Activated T-helper 17 cell treated with anti-CD3 and anti-CD28 coated beads, Interleukin-2, amount 50 U/mL, for 72 hours (primary cell): Measurements from ENCODE around the gene P2RX6. TPM values are rescaled to one million over a fixed set of nuclear protein-coding genes. Genes with fewer than 3 reads are reported as not detected.
"Not testable (repeated sequence)": the region's sequence is repeated elsewhere in the genome, so short reads cannot be mapped to it uniquely, and the experiment has no call there.

Source experiments
- ATAC-seq: fragments of 150-1000 bp; cut with Tn5 transposase; replicated peaks from 2 replicates; pipeline ENCODE4 v1.10.0; 2021; ENCODE audit warnings: mild to moderate bottlenecking, moderate library complexity
- H3K27ac Mint-ChIP-seq: one replicate; pipeline ENCODE4 v1.8.0; 2022; ENCODE audit warnings: mixed read lengths
- H3K27me3 Mint-ChIP-seq: one replicate; pipeline ENCODE4 v1.8.0; 2022; ENCODE audit warnings: mixed read lengths
- H3K36me3 Mint-ChIP-seq: one replicate; pipeline ENCODE4 v1.8.0; 2022; ENCODE audit warnings: low read depth, mild to moderate bottlenecking, mixed read lengths
- H3K4me1 Mint-ChIP-seq: one replicate; pipeline ENCODE4 v1.8.0; 2022; ENCODE audit warnings: mixed read lengths
- H3K4me3 Mint-ChIP-seq: one replicate; pipeline ENCODE4 v1.8.0; 2022; ENCODE audit warnings: mild to moderate bottlenecking, mixed read lengths
- H3K9me3 Mint-ChIP-seq: one replicate; pipeline ENCODE4 v1.8.0; 2022; ENCODE audit warnings: mixed read lengths
- total RNA-seq, 2 donors: library from RNA; stranded (reverse); gene quantifications; one replicate each; pipeline ENCODE4 v1.2.3, GENCODE V29; 2022

The P2RX6 gene
- total RNA-seq, 2 donors from 2014 or later = 0.28 TPM; not detected in 1

DNA sequence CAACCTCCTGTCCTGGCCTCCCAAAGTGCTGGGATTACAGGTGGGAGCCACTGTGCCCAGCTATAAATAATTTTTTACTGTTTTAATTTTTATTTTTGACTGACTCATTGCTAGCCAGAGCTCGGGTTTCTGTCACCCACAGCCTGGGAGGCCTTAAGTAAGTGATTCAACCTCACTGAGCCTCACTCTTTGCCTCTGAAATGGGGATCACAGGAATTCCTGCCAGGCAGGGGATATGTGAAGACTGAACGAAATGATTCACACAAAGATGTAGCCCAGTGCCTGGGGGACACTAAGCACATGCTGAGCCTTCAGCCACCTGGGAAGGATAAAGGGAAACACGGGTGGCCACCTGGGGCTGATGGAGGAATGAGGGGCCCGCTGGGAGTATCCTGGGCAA, 27.0 kb downstream of the P2RX6 start:
- Mint-ChIP-seq H3K27me3 (peaks cover 7% of the 10 kb centered on the region), H3K9me3 (no peaks in the 10 kb centered on the region), H3K4me3 (no peak overlapping the region), H3K4me1 (peaks cover 20% of the 10 kb centered on the region), H3K36me3 (no peaks in the 10 kb centered on the region), H3K27ac (no peak overlapping the region)
- ATAC-seq = no peak

DNA sequence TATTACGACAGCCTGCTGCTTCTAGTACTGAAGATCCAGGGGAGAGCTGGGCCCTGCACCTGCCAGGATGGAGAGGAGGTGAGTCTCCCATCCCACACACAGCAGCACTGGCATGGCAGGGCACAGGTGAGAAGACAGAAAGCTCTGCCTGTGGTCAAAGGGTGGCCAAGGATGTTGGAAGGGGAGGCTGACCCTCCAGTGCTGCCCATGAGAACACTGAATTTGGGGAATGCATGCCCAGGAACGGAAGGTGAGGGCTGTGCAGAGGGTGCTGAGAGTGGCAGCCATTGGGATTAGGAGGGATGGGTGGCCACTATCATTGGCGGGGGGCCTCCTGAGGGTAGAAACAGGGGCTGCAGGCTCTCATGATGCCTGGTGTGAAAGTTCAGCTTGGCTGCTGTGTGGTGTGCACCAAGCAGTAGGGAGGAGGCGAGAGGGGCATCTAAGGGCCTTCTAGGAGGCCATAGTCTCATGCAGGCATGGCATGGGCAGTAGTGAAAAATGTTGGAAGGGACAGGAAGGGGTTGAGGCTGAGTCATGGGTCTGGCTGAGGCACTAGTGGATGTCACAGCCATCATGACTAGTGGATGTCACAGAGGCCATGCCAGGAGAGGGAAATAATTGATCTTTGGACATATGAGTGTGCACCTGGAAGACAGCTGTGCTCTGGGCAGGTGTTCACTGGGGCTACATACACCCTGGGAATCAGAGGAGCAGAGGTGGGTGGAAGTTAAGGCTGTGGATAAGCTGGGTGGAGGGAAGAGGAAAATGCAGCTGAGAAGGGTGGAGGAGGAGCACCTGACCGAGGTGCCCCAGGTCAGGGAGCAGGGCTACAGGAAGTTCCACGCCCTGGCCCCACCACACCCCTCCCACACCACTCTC, 28.3 kb downstream of the P2RX6 start:
- no peak overlapping the region for H3K4me3 Mint-ChIP-seq
- H3K27me3 Mint-ChIP-seq = peaks cover 7% of the 10 kb centered on the region
- H3K36me3 Mint-ChIP-seq = no peaks in the 10 kb centered on the region
- ATAC-seq = no peak
- H3K9me3 Mint-ChIP-seq = no peaks in the 10 kb centered on the region
- H3K4me1 Mint-ChIP-seq = peaks cover 20% of the 10 kb centered on the region
- no peak overlapping the region for H3K27ac Mint-ChIP-seq

DNA sequence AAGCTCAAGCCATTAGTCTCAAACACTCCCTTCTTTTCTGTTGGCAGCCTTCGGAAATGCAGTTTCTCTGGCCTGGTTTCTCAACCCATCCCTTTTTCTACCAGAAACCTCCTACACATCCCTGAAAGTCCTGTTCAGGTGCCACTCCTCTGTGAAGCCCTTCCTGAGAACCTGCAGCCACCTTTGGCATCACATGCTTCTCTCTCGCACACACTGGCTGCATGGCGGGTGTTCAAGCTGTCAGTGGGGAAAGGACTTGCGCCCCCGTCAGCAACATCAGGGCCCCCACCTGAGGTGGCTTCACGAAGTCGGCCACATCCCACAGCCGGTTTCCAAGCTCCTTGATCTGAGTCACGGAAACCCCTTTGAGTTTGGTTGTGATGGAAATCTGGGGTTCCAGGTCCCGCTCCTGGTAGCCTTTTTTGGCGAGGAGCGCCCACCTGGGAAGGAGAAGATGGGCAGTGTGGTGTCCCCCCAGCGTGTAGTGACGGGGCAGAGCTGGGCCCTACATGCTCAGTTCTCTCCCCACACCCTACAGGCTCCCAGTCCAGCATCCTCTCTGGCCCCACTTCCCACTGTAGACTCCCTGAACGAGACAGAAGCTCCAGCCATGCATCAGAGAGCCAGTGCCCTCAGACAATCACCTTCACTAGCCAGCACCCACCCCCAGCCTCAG, 29.0 kb downstream of the P2RX6 start:
- H3K36me3 Mint-ChIP-seq = no peaks in the 10 kb centered on the region
- H3K4me3 Mint-ChIP-seq = peak overlapping the region; percentile 69
- no peak overlapping the region for H3K27ac Mint-ChIP-seq
- no peak for ATAC-seq
- H3K27me3 Mint-ChIP-seq = peaks cover 7% of the 10 kb centered on the region
- peaks cover 20% of the 10 kb centered on the region for H3K4me1 Mint-ChIP-seq
- no peaks in the 10 kb centered on the region for H3K9me3 Mint-ChIP-seq

DNA sequence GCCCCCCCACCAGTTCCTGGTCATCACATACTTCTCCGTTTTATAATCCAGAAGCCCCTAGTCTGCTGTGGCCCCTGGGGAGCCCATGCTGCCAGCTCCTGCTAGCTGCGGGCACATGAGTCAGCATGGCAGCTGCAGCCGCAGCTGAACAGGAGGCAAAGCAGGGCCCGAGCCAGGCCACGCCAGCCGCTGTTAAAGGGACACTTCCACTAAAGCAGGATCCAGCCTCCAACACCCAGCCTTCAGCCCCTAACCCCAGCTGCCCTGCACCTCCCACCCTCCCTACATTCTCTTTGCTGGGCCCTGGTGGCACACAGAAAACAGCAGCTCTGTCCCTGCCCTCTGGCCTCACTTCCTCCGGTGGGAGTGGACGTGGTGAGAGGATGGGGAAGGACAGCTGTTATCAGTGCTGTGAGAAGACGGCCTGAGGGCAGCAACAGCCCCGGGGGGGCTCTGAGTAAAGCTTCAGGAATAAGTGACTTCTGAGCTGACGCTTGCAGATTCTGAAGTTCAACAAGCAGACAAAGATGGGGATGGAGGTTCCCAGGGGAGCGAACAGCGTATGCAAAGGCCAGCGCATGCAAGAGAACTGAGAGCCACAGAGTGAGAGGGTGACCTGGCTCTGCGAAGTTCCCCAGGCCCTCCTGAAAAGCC, 30.1 kb downstream of the P2RX6 start:
- peak; percentile 22 for ATAC-seq
- Mint-ChIP-seq H3K36me3 (no peaks in the 10 kb centered on the region), H3K9me3 (no peaks in the 10 kb centered on the region), H3K27ac (peak overlapping the region; percentile 62), H3K27me3 (peaks cover 3% of the 10 kb centered on the region), H3K4me1 (peaks cover 20% of the 10 kb centered on the region), H3K4me3 (peak overlapping the region; percentile 69)

DNA sequence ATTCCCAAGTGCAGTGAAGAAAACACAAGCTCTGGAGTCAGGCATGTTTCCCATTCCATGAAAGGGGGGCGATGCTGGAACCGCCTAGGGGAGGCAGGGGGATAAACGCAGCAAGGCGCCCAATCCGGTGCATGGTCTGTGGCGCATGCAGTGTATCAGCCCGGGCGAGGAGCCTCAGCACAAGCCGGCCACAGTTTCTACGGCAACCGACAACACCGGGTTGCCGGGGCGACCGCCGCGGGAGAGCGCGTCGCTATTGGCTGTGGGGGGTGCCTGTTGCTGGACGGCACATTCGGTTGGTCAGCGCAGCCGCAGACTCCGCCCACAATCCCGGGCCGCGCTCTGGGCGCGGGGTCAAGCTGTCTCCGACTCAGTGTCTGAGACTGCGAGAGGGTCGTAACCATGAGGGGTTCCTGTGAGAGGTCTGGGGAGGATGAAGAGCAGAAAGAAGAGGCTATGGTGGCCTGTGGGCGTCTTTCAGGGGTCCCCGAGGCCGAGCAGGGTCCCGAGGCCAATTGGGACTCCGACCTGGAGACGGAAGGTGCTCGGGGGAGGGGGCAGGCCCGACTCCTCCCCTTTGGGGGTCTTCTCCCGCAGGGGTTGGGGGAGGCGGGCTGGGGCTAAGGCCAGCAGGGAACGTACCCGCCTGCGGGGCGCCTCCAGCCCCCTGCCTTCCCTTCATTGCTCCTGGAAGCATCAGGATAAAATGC, 30.8 kb downstream of the P2RX6 start, which contains the start of gene LRRC74B:
TSS of gene LRRC74B (plus strand) at position 362 of the 710 bp plus-strand sequence. CDS start at position 403, 41 bp downstream.
- peak; percentile 96 for ATAC-seq
- H3K4me1 Mint-ChIP-seq = peaks cover 20% of the 10 kb centered on the region
- peak within 1 kb of the TSS; percentile 73 for H3K27ac Mint-ChIP-seq
- H3K9me3 Mint-ChIP-seq = no peaks in the 10 kb centered on the region
- peak within 1 kb of the TSS; percentile 69 for H3K4me3 Mint-ChIP-seq
- peaks cover 3% of the 10 kb centered on the region for H3K27me3 Mint-ChIP-seq
- no peaks in the 10 kb centered on the region for H3K36me3 Mint-ChIP-seq

DNA sequence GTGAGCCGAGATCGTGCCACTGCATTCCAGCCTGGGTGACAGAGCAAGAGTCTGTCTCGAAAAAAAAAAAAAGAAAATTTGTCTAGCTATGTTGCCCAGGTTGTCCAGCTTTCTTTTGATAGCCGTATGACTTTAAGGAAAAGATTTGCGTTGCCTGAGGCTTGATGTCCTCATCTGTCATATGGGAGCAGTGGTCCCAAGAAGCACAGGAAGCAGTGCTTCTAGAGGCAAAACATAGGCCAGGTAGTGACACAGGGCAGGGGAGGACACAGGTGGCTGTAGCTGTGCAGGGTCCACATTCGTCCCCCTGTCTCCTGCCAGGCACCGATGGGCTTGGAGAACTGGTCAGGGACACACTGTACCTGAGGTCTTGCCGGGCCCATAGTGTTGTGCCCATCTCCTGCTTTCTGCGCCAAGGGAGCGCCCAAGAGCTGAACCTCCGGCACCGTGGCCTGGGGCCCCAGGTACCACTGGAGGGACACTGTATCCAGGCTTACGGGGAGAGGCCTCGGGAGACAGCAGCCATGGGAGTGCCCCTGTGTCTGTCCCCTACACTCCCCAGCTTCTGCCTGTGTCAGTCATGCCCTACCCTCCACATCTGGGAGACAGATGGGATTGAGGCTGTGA, 32.2 kb downstream of the P2RX6 start:
- Mint-ChIP-seq H3K9me3 (no peaks in the 10 kb centered on the region), H3K27me3 (peaks cover 3% of the 10 kb centered on the region), H3K27ac (no peak overlapping the region), H3K4me1 (peaks cover 26% of the 10 kb centered on the region), H3K36me3 (no peaks in the 10 kb centered on the region), H3K4me3 (no peak overlapping the region)
- no peak for ATAC-seq

DNA sequence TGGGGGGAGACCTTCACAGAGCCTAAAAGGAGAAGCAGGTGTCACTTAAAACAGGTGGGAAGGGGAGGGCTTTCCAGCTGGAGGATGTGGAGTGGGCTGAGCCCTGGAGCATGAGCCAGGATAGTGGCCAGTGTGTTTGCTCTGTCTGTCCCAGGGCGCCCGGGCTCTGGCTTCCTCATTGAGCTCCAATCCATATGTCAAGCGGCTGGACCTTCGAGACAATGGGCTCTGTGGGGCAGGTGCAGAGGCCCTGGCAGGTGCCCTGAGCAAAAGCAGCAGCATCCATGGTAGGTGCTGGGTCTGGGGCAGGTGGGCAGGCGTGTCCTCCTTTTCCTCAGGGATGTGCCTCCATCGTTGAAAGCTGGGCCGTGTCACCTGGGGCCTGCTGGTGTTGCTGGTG, 32.8 kb downstream of the P2RX6 start:
- no peaks in the 10 kb centered on the region for H3K36me3 Mint-ChIP-seq
- H3K9me3 Mint-ChIP-seq = no peaks in the 10 kb centered on the region
- no peak overlapping the region for H3K27ac Mint-ChIP-seq
- peaks cover 3% of the 10 kb centered on the region for H3K27me3 Mint-ChIP-seq
- H3K4me3 Mint-ChIP-seq = no peak overlapping the region
- H3K4me1 Mint-ChIP-seq = peaks cover 26% of the 10 kb centered on the region
- no peak for ATAC-seq

DNA sequence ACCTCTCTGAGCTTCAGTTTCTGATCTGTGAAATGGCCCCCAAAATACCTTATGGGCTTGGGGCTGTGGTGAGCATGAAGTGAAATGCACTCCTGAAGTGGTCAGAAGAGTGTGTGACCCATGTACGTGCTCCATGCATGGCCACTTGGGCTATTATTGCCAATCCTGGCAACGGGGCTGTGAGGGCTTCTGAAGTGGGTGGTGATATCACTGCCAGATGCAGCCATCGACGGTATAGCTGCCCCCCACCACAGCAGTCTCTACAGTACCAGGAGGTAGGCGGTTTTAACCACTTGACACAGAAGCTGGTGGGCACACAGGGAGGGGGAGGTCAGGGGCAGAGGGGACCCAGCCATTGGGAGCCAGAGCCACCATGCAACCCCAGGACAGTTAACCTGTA, 33.5 kb downstream of the P2RX6 start:
- ATAC-seq, H3K36me3 Mint-ChIP-seq, H3K9me3 Mint-ChIP-seq, H3K4me3 Mint-ChIP-seq, H3K27ac Mint-ChIP-seq, H3K27me3 Mint-ChIP-seq: not testable (repeated sequence)
- peaks cover 28% of the 10 kb centered on the region for H3K4me1 Mint-ChIP-seq

DNA sequence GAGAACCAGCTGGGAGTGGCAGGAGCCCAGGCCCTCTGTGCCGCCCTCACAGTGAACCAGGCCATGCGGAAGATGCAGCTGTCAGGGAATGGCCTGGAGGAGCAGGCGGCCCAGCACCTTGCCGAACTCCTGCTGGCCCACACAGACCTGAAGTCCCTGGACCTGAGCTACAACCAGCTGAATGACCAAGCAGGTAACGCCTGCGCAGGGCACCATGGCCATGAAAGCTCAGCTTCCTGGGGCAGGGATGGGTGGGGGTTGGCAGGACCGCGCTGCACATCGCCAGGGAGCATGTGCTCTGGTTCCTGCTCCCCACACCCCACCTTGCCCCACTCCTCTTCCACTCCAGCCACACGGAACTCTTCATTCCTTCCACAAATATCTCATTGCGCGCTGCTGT, 34.0 kb downstream of the P2RX6 start:
- not testable (repeated sequence) for H3K27me3 Mint-ChIP-seq, H3K4me3 Mint-ChIP-seq, H3K9me3 Mint-ChIP-seq, ATAC-seq, H3K36me3 Mint-ChIP-seq, H3K27ac Mint-ChIP-seq
- peaks cover 25% of the 10 kb centered on the region for H3K4me1 Mint-ChIP-seq

DNA sequence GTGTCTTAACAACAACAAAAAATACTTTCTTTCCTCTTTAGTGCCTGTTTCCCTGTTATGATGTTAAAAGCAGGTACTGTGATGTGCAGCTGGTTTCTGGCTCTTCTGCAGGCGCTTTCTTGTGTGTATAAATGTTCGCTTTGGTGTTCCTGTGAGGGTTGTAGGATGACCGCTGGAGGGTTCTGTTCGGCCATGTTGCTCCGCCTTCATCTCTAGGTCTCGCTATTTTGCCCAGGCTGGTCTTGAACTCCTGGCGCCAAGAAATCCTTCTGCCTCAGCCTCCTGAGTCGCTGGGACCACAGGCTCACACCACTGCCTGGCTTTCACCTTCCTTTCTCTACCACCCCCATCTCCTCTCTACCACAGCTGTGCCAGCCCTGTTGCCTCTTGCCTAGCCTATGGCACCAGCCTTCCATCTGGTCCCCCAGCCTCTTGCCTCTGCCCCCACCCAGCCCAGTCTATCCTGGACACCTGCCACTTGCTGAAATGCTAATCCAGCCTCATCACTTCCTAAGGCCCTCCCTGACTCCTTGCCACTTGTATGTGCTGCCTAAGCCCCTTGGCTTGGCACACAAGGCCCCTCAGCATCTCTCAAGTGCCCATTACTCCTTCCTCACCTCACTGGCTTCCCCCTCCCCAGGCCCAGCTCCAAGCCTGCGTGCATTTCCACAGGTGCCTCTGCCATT, 36.3 kb downstream of the P2RX6 start:
- peak overlapping the region; percentile 29 for H3K27ac Mint-ChIP-seq
- H3K9me3 Mint-ChIP-seq = no peaks in the 10 kb centered on the region
- H3K4me1 Mint-ChIP-seq = peaks cover 17% of the 10 kb centered on the region
- ATAC-seq = no peak
- no peak overlapping the region for H3K4me3 Mint-ChIP-seq
- no peaks in the 10 kb centered on the region for H3K36me3 Mint-ChIP-seq
- H3K27me3 Mint-ChIP-seq = peaks cover 3% of the 10 kb centered on the region

DNA sequence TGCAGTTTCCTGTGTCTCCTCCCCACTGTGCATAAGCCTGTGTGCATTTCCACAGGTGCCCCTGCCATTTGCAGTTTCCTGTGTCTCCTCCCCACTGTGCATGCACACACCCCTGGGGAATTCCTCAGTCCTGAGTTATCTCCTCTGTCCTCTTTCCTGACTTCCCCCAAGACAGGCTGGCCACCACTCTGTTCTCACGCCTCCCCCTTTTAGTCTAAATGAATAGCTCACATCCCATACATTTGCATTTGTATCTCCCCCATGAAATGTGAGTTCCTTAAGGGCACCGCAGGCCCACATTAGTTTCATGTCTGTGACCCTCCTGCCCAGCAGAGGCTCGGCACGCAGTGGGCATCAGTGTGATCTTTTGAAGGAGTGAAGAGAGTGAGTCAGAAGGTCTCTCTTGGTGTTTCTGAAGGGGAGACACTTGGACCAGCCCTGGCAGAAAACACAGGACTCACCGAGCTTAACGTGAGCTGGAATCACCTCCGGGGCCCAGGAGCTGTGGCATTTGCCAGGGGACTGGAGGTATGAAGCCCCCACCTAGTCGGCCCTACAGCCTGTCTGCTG, 37.0 kb downstream of the P2RX6 start:
- no peaks in the 10 kb centered on the region for H3K9me3 Mint-ChIP-seq
- no peak overlapping the region for H3K4me3 Mint-ChIP-seq
- peak overlapping the region; percentile 29 for H3K27ac Mint-ChIP-seq
- peaks cover 7% of the 10 kb centered on the region for H3K27me3 Mint-ChIP-seq
- peaks cover 23% of the 10 kb centered on the region for H3K4me1 Mint-ChIP-seq
- H3K36me3 Mint-ChIP-seq = no peaks in the 10 kb centered on the region
- no peak for ATAC-seq

DNA sequence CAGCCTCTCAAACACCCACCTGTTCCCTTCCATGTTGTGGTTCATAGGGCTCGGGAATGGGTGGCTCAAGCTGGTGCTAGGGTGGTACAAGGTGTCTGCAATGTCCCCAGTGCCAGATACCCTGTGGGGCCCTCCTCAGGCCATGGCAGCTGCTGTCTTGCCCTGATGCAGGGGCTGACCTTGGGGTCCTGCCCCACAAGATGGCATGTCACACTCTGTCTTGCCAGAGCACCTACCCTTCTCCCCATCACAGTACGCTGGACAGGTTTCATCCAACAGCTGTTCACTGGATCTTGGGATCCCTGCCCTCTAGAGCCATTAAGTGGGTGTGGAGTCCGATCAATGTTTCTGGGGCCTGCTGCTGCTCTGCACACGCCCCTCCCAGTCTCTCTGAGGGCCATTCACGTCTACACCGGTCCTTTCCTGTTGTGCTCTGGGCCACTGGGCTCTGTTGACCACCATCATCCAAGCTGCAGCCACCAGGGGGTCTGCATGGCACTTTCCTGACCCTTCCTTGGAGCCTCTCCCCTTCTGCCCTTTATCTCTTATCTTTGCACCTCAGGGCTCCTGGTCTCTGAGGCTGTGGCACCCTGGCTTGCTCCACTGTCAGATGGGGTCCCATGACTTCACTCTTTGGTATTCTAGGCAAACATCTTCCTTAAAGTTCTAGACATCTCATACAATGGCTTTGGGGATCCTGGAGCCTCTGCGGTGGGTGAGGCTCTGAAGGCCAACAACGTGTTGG, 37.9 kb downstream of the P2RX6 start:
- Mint-ChIP-seq H3K9me3 (no peaks in the 10 kb centered on the region), H3K27ac (no peak overlapping the region), H3K4me3 (no peak overlapping the region), H3K4me1 (peaks cover 23% of the 10 kb centered on the region), H3K36me3 (no peaks in the 10 kb centered on the region), H3K27me3 (peaks cover 7% of the 10 kb centered on the region)
- no peak for ATAC-seq
